GM13976 (cell line): Measurements from ENCODE around the gene NINL.
"Not testable (repeated sequence)": the region's sequence is repeated elsewhere in the genome, so short reads cannot be mapped to it uniquely, and the experiment has no call there.

Experiments used
- DNase-seq: peaks from one replicate; pipeline ENCODE4 v3.0.0; 2012; ENCODE audit warnings: low spot score
- in situ Hi-C: fragments of 300-500 bp; cut with MboI; formaldehyde crosslinking; loops from one replicate; pipeline ENCODE4 v1.12.0; 2022; ENCODE audit warnings: low sequenced_read_pairs, mixed read lengths, inconsistent platforms; ENCODE audit not compliant: unreplicated experiment
- TF ChIP-seq, protein P1 (sequence below): IDR thresholded peaks from 2 replicates; pipeline ENCODE4 v1.5.1; 2012; ENCODE audit warnings: borderline replicate concordance, mild to moderate bottlenecking; ENCODE audit not compliant: insufficient read depth; ENCODE audit errors: extremely low read depth, missing control alignments, control extremely low read depth

Gene NINL

DNA sequence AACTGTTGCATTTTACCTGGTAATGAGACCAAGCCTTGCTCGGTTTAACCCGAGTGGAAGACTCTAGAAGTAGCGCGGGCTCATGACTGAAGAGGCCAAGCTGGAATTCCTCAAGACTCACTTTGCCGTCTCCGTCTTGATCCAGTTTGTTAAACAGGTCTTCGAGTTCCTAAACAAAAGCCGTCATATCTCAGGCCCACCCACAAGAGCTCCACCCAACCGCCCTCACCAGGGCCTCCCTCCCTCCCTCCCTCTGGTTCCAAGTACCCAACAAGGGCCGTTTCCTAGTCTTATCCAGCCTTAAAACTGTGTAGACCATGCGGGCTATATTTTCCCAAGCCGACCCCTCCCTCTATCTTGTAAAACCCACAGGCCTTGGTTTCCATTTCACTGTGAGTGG lies 81.4 kb downstream of the NINL start:
- in situ Hi-C loops, result no loop called here
- DNase-seq, result no peak
- TF ChIP-seq, protein P1, sequence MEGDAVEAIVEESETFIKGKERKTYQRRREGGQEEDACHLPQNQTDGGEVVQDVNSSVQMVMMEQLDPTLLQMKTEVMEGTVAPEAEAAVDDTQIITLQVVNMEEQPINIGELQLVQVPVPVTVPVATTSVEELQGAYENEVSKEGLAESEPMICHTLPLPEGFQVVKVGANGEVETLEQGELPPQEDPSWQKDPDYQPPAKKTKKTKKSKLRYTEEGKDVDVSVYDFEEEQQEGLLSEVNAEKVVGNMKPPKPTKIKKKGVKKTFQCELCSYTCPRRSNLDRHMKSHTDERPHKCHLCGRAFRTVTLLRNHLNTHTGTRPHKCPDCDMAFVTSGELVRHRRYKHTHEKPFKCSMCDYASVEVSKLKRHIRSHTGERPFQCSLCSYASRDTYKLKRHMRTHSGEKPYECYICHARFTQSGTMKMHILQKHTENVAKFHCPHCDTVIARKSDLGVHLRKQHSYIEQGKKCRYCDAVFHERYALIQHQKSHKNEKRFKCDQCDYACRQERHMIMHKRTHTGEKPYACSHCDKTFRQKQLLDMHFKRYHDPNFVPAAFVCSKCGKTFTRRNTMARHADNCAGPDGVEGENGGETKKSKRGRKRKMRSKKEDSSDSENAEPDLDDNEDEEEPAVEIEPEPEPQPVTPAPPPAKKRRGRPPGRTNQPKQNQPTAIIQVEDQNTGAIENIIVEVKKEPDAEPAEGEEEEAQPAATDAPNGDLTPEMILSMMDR, result no peak

DNA sequence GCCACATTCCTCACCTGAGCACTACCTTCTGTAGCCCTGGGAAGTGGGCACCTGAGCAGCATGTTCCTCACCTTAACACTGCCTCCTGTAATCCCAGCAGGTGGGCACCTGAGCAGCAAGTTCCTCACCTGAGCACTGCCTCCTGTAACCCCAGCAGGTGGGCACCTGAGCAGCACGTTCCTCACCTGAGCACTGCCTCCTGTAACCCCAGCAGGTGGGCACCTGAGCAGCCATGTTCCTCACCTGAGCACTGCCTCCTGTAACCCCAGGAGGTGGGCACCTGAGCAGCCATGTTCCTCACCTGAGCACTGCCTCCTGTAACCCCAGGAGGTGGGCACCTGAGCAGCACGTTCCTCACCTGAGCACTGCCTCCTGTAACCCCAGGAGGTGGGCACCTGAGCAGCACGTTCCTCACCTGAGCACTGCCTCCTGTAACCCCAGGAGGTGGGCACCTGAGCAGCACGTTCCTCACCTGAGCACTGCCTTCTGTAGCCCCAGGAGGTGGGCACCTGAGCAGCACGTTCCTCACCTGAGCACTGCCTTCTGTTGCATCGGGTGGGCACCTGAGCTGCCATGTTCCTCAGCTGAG lies 82.2 kb downstream of the NINL start:
- in situ Hi-C loops, DNase-seq: not testable (repeated sequence)

DNA sequence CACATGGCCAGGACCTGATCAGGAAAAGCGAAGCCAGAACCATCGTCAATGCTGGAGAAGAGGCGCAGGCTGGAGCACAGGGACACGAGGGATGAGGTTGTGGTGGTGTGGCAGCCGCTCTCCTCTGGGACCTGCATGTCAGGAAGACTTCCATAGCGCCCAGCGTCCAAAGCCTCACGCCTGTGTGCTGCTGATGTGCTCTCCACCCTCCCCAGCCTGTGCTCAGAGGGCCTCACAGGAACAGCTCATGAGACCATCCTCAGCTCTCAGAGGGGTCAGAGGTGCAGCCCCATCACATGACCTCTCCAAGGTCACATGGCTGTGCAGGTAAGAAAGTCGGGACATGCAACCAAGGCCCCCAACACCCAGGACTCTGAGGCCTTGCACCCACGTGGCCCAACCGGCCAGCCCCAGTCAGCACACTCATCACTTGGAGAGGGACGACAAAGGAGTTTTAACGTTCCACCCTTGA lies 84.4 kb downstream of the NINL start:
- in situ Hi-C loops, result no loop called here
- TF ChIP-seq, protein P1, result no peak
- DNase-seq, result no peak

DNA sequence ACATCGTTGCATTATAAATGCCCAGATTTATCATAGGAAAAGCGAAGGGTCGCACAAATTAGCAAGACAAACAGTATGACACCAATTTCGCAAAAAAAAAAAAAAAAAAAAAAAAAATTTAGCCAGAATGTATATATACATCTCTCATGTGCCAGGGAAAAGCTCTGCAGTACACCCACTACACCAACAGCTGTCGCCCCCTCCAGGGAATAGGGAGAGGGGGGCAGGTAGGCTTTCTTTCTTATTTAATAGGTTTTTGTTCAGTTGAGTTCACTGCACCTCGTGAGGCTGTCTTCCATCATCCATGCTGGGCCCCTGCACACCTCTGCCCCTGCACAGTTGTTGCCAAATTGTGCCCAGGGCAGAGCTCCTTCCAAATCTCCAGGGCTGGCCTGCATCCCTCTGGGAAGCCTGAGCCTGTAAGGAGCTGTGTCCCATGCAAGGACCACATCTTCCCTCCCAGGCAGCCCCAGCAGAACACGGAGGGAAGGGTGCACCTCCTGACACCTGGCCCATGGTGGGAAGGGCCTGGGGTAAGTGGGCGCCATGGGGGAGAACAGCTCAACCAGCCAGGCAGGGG lies 85.4 kb downstream of the NINL start:
- TF ChIP-seq, protein P1, result no peak
- in situ Hi-C loops, result no loop called here
- DNase-seq, result no peak

DNA sequence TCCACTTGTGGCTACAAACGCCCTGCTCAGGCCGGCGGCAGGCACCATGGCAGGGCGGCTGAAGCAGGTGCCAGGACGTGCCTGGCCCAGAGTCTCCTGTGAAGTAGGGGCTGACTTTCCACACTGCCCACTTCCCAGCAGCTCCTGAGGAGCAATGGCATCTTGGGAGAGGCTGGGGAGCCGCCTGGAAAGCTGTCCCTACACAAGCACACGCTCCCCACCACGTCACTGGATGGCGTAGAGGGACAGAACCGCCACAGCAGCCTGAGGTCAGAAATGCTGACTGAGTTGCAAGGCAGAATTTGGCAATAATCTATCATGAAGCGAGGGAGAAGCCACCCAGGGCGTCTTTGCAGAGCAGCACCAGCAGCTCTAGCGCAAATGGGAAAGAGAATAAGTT lies 86.3 kb downstream of the NINL start:
- TF ChIP-seq, protein P1, result no peak
- in situ Hi-C loops, result no loop called here
- DNase-seq, result no peak

DNA sequence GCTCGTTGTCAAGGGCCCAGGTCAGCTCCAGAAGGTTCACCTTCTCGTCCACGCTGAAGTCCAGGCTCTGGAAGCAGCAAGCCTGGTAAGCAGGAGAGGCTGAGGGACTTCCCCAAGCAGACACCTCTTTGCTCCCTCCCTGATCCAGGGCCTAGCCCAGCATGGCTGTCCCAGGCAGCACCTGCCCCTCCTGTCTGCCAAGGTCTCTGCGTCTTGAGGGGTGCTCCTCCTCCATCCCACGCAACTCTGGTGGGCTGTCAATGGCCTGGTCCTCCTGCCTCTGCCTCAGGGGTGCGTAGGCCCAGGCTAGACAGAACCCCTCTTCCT lies 87.1 kb downstream of the NINL start:
- TF ChIP-seq, protein P1, result no peak
- no peak for DNase-seq
- in situ Hi-C loops, result no loop called here

DNA sequence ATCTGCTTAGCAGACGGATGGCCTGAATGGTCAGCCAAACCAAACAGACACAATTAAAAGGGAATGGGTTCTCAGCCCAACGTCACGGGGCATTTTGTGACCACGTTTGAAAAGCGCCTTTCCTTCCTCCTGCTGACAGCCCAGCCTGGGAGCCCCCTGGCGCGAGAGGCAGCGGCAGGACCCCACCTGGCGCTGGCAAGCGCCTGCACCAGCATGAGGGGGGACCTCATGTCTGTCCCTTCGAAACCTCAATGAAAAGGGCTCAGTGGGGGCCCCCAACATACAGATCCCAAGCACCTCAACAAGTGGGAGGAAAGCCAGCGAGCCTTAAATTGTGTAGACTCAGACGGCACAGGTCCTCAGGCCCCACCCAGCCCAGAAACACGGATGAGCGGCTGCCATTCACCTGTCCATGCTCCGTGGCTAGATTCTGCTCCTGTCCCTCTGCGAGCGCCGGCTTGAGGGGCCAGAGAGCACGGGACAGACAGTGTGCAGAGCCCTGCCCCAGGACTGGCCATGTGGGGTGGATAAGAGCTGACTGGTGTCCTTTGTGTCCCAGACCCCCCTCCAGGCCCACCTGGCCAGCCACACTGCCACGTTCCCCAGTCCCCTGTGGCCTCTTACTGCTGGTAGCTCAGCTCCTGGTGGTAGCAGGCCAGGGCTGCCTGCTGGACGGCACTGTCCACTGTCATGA lies 87.6 kb downstream of the NINL start:
- in situ Hi-C loops, result no loop called here
- DNase-seq, result no peak
- TF ChIP-seq, protein P1, result no peak
